Measurements from ENCODE around the gene CDCA8.

The CDCA8 gene

GRCh38 chr1:37718901-37719571, 26.7 kb downstream of the CDCA8 start:
- WGBS (ENCODE audit: insufficient coverage): 97% methylated on average over 15 of the region's 15 CpGs
- Histone ChIP-seq H3K9me3 (ENCODE audit: control extremely low read depth in 1 of 5, control insufficient read depth in 4 of 5, insufficient read depth in 2 of 5, low read depth in 1 of 5, low read length in 4 of 5) (no peaks in the 10 kb centered on the region), H3K36me3 (ENCODE audit: control insufficient read depth in 4 of 4, insufficient read depth in 4 of 4, low read length in 3 of 4) (no peaks in the 10 kb centered on the region), H3K27ac (ENCODE audit: insufficient read depth in 1 of 2, low read depth in 1 of 2, low read length in 2 of 2, poor library complexity in 1 of 2, severe bottlenecking in 2 of 2) (no peak overlapping the region), H3K4me3 (ENCODE audit: control insufficient read depth in 1 of 7, extremely low read depth in 1 of 7, insufficient read depth in 4 of 7, low read depth in 2 of 7, low read length in 6 of 7) (no peak overlapping the region), H3K4me1 (ENCODE audit: control extremely low read depth in 1 of 4, control insufficient read depth in 4 of 4, insufficient read depth in 4 of 4, low read length in 3 of 4) (peaks cover 0 to 3% (median 0%) of the 10 kb centered on the region in 4 experiments), H3K27me3 (replicated peaks in 2 of 5; ENCODE audit: control insufficient read depth in 4 of 5, insufficient read depth in 5 of 5, low read length in 4 of 5) (no peaks in the 10 kb centered on the region)
- DNase-seq: no peak
- ChIA-PET POLR2A (no interaction called here), CTCF (interaction anchor here (1.4 kb wide), 1 partner anchor 8 kb away, joined by 3 read pairs; no protein-coding TSS in a partner anchor)

- ChIA-PET POLR2A (no interaction called here), CTCF (no interaction called here)
Measured at GRCh38 chr1:37719572-37720195, 27.4 kb downstream of the CDCA8 start.

GRCh38 chr1:37720231-37721130, 28.2 kb downstream of the CDCA8 start:
- DNase-seq: no peak
- ChIA-PET POLR2A (interaction anchor here (0.6 kb wide), 1 partner anchor 76 kb away, joined by 3 read pairs; no protein-coding TSS in a partner anchor), CTCF (no interaction called here)
- Histone ChIP-seq H3K27me3 (replicated peaks in 2 of 5; ENCODE audit: control insufficient read depth in 4 of 5, insufficient read depth in 5 of 5, low read length in 4 of 5) (peaks cover 0 to under 1% (median 0%) of the 10 kb centered on the region in 5 experiments), H3K36me3 (ENCODE audit: control insufficient read depth in 4 of 4, insufficient read depth in 4 of 4, low read length in 3 of 4) (no peaks in the 10 kb centered on the region), H3K27ac (ENCODE audit: insufficient read depth in 1 of 2, low read depth in 1 of 2, low read length in 2 of 2, poor library complexity in 1 of 2, severe bottlenecking in 2 of 2) (no peak overlapping the region), H3K9me3 (ENCODE audit: control extremely low read depth in 1 of 5, control insufficient read depth in 4 of 5, insufficient read depth in 2 of 5, low read depth in 1 of 5, low read length in 4 of 5) (no peaks in the 10 kb centered on the region), H3K4me1 (ENCODE audit: control extremely low read depth in 1 of 4, control insufficient read depth in 4 of 4, insufficient read depth in 4 of 4, low read length in 3 of 4) (peaks cover 0 to 3% (median 0%) of the 10 kb centered on the region in 4 experiments), H3K4me3 (ENCODE audit: control insufficient read depth in 1 of 7, extremely low read depth in 1 of 7, insufficient read depth in 4 of 7, low read depth in 2 of 7, low read length in 6 of 7) (no peak overlapping the region)
- 92% methylated on average over 22 of the region's 22 CpGs for WGBS (ENCODE audit: insufficient coverage)

More at GRCh38 chr1:37719572-37720195, 27.4 kb downstream of the CDCA8 start:
- DNase-seq: no peak
- WGBS (ENCODE audit: insufficient coverage): 99% methylated on average over 11 of the region's 13 CpGs
- Histone ChIP-seq H3K9me3 (ENCODE audit: control extremely low read depth in 1 of 5, control insufficient read depth in 4 of 5, insufficient read depth in 2 of 5, low read depth in 1 of 5, low read length in 4 of 5) (no peaks in the 10 kb centered on the region), H3K4me3 (ENCODE audit: control insufficient read depth in 1 of 7, extremely low read depth in 1 of 7, insufficient read depth in 4 of 7, low read depth in 2 of 7, low read length in 6 of 7) (no peak overlapping the region), H3K27me3 (replicated peaks in 2 of 5; ENCODE audit: control insufficient read depth in 4 of 5, insufficient read depth in 5 of 5, low read length in 4 of 5) (no peaks in the 10 kb centered on the region), H3K36me3 (ENCODE audit: control insufficient read depth in 4 of 4, insufficient read depth in 4 of 4, low read length in 3 of 4) (no peaks in the 10 kb centered on the region), H3K4me1 (ENCODE audit: control extremely low read depth in 1 of 4, control insufficient read depth in 4 of 4, insufficient read depth in 4 of 4, low read length in 3 of 4) (peaks cover 0 to 3% (median 0%) of the 10 kb centered on the region in 4 experiments), H3K27ac (ENCODE audit: insufficient read depth in 1 of 2, low read depth in 1 of 2, low read length in 2 of 2, poor library complexity in 1 of 2, severe bottlenecking in 2 of 2) (no peak overlapping the region)

- no peaks in the 10 kb centered on the region for H3K36me3 ChIP-seq (ENCODE audit: control insufficient read depth in 4 of 4, insufficient read depth in 4 of 4, low read length in 3 of 4)
- CTCF ChIA-PET: no interaction called here
- no peak overlapping the region for H3K27ac ChIP-seq (ENCODE audit: insufficient read depth in 1 of 2, low read depth in 1 of 2, low read length in 2 of 2, poor library complexity in 1 of 2, severe bottlenecking in 2 of 2)
- peaks cover 0 to 5% (median 2%) of the 10 kb centered on the region in 5 experiments for H3K27me3 ChIP-seq (replicated peaks in 2 of 5; ENCODE audit: control insufficient read depth in 4 of 5, insufficient read depth in 5 of 5, low read length in 4 of 5)
- no peaks in the 10 kb centered on the region for H3K9me3 ChIP-seq (ENCODE audit: control extremely low read depth in 1 of 5, control insufficient read depth in 4 of 5, insufficient read depth in 2 of 5, low read depth in 1 of 5, low read length in 4 of 5)
- DNase-seq: no peak
- POLR2A ChIA-PET: no interaction called here
- 91% methylated on average over 18 of the region's 19 CpGs for WGBS (ENCODE audit: insufficient coverage)
- peaks cover 0 to 6% (median 2%) of the 10 kb centered on the region in 4 experiments for H3K4me1 ChIP-seq (ENCODE audit: control extremely low read depth in 1 of 4, control insufficient read depth in 4 of 4, insufficient read depth in 4 of 4, low read length in 3 of 4)
- no peak overlapping the region for H3K4me3 ChIP-seq (ENCODE audit: control insufficient read depth in 1 of 7, extremely low read depth in 1 of 7, insufficient read depth in 4 of 7, low read depth in 2 of 7, low read length in 6 of 7)
Measured at GRCh38 chr1:37721565-37721964, 29.2 kb downstream of the CDCA8 start.

- Histone ChIP-seq H3K27me3 (replicated peaks in 2 of 5; ENCODE audit: control insufficient read depth in 4 of 5, insufficient read depth in 5 of 5, low read length in 4 of 5) (peaks cover 0 to 11% (median 6%) of the 10 kb centered on the region in 5 experiments), H3K4me1 (ENCODE audit: control extremely low read depth in 1 of 4, control insufficient read depth in 4 of 4, insufficient read depth in 4 of 4, low read length in 3 of 4) (peaks cover 0 to 11% (median 2%) of the 10 kb centered on the region in 4 experiments), H3K36me3 (ENCODE audit: control insufficient read depth in 4 of 4, insufficient read depth in 4 of 4, low read length in 3 of 4) (no peaks in the 10 kb centered on the region), H3K9me3 (ENCODE audit: control extremely low read depth in 1 of 5, control insufficient read depth in 4 of 5, insufficient read depth in 2 of 5, low read depth in 1 of 5, low read length in 4 of 5) (no peaks in the 10 kb centered on the region), H3K4me3 (ENCODE audit: control insufficient read depth in 1 of 7, extremely low read depth in 1 of 7, insufficient read depth in 4 of 7, low read depth in 2 of 7, low read length in 6 of 7) (no peak overlapping the region), H3K27ac (ENCODE audit: insufficient read depth in 1 of 2, low read depth in 1 of 2, low read length in 2 of 2, poor library complexity in 1 of 2, severe bottlenecking in 2 of 2) (no peak overlapping the region)
- WGBS (ENCODE audit: insufficient coverage): 98% methylated on average over 13 of the region's 14 CpGs
- no peak for DNase-seq
- POLR2A ChIA-PET: no interaction called here
- CTCF ChIA-PET: no interaction called here
Measured at GRCh38 chr1:37722181-37723071, 30.1 kb downstream of the CDCA8 start.

- no peak overlapping the region for H3K27ac ChIP-seq (ENCODE audit: insufficient read depth in 1 of 2, low read depth in 1 of 2, low read length in 2 of 2, poor library complexity in 1 of 2, severe bottlenecking in 2 of 2)
- CTCF ChIA-PET: no interaction called here
Measured at GRCh38 chr1:37723072-37723389, 30.7 kb downstream of the CDCA8 start.

More at GRCh38 chr1:37723072-37723389, 30.7 kb downstream of the CDCA8 start:
- H3K36me3 ChIP-seq (ENCODE audit: control insufficient read depth in 4 of 4, insufficient read depth in 4 of 4, low read length in 3 of 4): no peaks in the 10 kb centered on the region
- H3K4me1 ChIP-seq (ENCODE audit: control extremely low read depth in 1 of 4, control insufficient read depth in 4 of 4, insufficient read depth in 4 of 4, low read length in 3 of 4): peaks cover 0 to 11% (median 2%) of the 10 kb centered on the region in 4 experiments
- POLR2A ChIA-PET: no interaction called here
- H3K4me3 ChIP-seq (ENCODE audit: control insufficient read depth in 1 of 7, extremely low read depth in 1 of 7, insufficient read depth in 4 of 7, low read depth in 2 of 7, low read length in 6 of 7): no peak overlapping the region
- H3K27me3 ChIP-seq (replicated peaks in 2 of 5; ENCODE audit: control insufficient read depth in 4 of 5, insufficient read depth in 5 of 5, low read length in 4 of 5): peaks cover 0 to 13% (median 7%) of the 10 kb centered on the region in 5 experiments
- DNase-seq: no peak
- no peaks in the 10 kb centered on the region for H3K9me3 ChIP-seq (ENCODE audit: control extremely low read depth in 1 of 5, control insufficient read depth in 4 of 5, insufficient read depth in 2 of 5, low read depth in 1 of 5, low read length in 4 of 5)
- 98% methylated on average over 6 of the region's 6 CpGs for WGBS (ENCODE audit: insufficient coverage)

Measured in common myeloid progenitor, CD34-positive (primary cell).